ENCODE measurements around the gene IPO7.
A peak's percentile ranks its signal among the peaks of the same experiment; 100 is the strongest.
"Not testable (repeated sequence)": the region's sequence is repeated elsewhere in the genome, so short reads cannot be mapped to it uniquely, and the experiment has no call there.

IPO7 gene

GRCh38 chr11:9384535-9385326 is at the start of gene IPO7:
Gene IPO7 (plus strand): TSS chr11:9384652. CDS start chr11:9384764, 112 bp downstream.
- DNase-seq (ENCODE audit: low read depth) = peak; percentile 78

GRCh38 chr11:9341638-9342178 is 42.7 kb upstream of the IPO7 start:
- no peak for DNase-seq (ENCODE audit: low read depth)

GRCh38 chr11:9344061-9344680 is 40.3 kb upstream of the IPO7 start:
- no peak for DNase-seq (ENCODE audit: low read depth)

GRCh38 chr11:9347100-9347499 is 37.4 kb upstream of the IPO7 start:
- no peak for DNase-seq (ENCODE audit: low read depth)

- DNase-seq (ENCODE audit: low read depth) = not testable (repeated sequence)
Measured at GRCh38 chr11:9347779-9348178, 36.7 kb upstream of the IPO7 start.

- DNase-seq (ENCODE audit: low read depth) = no peak
Measured at GRCh38 chr11:9351321-9351881, 33.1 kb upstream of the IPO7 start.

- no peak for DNase-seq (ENCODE audit: low read depth)
Measured at GRCh38 chr11:9357041-9357440, 27.4 kb upstream of the IPO7 start.

GRCh38 chr11:9360862-9361622 is 23.4 kb upstream of the IPO7 start:
- not testable (repeated sequence) for DNase-seq (ENCODE audit: low read depth)

- DNase-seq (ENCODE audit: low read depth) = no peak
Measured at GRCh38 chr11:9362393-9362863, 22.0 kb upstream of the IPO7 start.

GRCh38 chr11:9363954-9364912 is 20.2 kb upstream of the IPO7 start:
- peak; percentile 96 for DNase-seq (ENCODE audit: low read depth)

- DNase-seq (ENCODE audit: low read depth) = no peak
Measured at GRCh38 chr11:9367551-9367950, 16.9 kb upstream of the IPO7 start.

- no peak for DNase-seq (ENCODE audit: low read depth)
Measured at GRCh38 chr11:9377036-9377435, 7.4 kb upstream of the IPO7 start.

- no peak for DNase-seq (ENCODE audit: low read depth)
Measured at GRCh38 chr11:9379041-9379440, 5.4 kb upstream of the IPO7 start.

GRCh38 chr11:9380773-9381172 is 3.7 kb upstream of the IPO7 start:
- DNase-seq (ENCODE audit: low read depth) = no peak

GRCh38 chr11:9385327-9385899 is 961 bp downstream of the IPO7 start:
- DNase-seq (ENCODE audit: low read depth) = no peak

GRCh38 chr11:9386086-9386485 is 1.6 kb downstream of the IPO7 start:
- no peak for DNase-seq (ENCODE audit: low read depth)

- no peak for DNase-seq (ENCODE audit: low read depth)
Measured at GRCh38 chr11:9386901-9387300, 2.4 kb downstream of the IPO7 start.

GRCh38 chr11:9396310-9396709 is 11.9 kb downstream of the IPO7 start:
- DNase-seq (ENCODE audit: low read depth) = no peak

GRCh38 chr11:9396752-9397151 is 12.3 kb downstream of the IPO7 start:
- DNase-seq (ENCODE audit: low read depth) = no peak
